Lower leg skin (tissue), 3 donors: Measurements from ENCODE around the gene C1QTNF9B.

Experiments
- POLR2A ChIP-seq, 2 donors: fragments of 450-650 bp; IDR thresholded peaks; one replicate each; pipeline ENCODE4 v1.6.1; 2016 to 2017; ENCODE audit warnings: antibody characterized with exemption in 2 of 2, mild to moderate bottlenecking in 1 of 2, moderate library complexity in 1 of 2
- TF ChIP-seq, protein P1 (sequence below), 3 donors: fragments of 450-650 bp; IDR thresholded peaks; one replicate each; pipeline ENCODE4 v1.5.1; 2016; ENCODE audit warnings: antibody characterized with exemption in 3 of 3, mild to moderate bottlenecking in 3 of 3, moderate library complexity in 2 of 3

DNA sequence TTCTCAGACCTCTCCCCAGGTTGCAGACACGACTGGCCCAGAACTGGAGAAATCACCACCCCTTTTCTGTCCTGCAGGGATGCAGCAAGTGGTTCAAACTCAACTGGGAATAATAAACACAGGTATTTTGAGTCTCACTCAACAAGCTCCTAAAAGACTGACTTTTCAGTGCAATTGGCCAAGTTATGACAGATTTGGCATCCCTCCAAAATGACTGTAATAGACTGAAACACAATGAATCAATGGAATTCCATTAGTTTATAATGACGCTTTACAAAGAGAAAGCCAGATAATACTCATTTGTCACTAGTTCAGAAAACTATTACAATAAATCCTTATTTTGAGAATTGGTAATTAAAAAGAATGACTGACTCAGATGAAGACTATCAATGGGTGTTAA is 46.2 kb downstream of the C1QTNF9B start:
- no peak for TF ChIP-seq POLR2A (IDR thresholded peaks at IDR 0.05)
- TF ChIP-seq, protein P1, sequence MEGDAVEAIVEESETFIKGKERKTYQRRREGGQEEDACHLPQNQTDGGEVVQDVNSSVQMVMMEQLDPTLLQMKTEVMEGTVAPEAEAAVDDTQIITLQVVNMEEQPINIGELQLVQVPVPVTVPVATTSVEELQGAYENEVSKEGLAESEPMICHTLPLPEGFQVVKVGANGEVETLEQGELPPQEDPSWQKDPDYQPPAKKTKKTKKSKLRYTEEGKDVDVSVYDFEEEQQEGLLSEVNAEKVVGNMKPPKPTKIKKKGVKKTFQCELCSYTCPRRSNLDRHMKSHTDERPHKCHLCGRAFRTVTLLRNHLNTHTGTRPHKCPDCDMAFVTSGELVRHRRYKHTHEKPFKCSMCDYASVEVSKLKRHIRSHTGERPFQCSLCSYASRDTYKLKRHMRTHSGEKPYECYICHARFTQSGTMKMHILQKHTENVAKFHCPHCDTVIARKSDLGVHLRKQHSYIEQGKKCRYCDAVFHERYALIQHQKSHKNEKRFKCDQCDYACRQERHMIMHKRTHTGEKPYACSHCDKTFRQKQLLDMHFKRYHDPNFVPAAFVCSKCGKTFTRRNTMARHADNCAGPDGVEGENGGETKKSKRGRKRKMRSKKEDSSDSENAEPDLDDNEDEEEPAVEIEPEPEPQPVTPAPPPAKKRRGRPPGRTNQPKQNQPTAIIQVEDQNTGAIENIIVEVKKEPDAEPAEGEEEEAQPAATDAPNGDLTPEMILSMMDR (IDR thresholded peaks at IDR 0.05): no peak
